Eye (tissue), 1 donor: ENCODE measurements around the gene TOMM6.

Source experiments
- DNase-seq: peaks from one replicate; pipeline ENCODE4 v3.0.0-alpha.2; 2015

Gene TOMM6

DNA sequence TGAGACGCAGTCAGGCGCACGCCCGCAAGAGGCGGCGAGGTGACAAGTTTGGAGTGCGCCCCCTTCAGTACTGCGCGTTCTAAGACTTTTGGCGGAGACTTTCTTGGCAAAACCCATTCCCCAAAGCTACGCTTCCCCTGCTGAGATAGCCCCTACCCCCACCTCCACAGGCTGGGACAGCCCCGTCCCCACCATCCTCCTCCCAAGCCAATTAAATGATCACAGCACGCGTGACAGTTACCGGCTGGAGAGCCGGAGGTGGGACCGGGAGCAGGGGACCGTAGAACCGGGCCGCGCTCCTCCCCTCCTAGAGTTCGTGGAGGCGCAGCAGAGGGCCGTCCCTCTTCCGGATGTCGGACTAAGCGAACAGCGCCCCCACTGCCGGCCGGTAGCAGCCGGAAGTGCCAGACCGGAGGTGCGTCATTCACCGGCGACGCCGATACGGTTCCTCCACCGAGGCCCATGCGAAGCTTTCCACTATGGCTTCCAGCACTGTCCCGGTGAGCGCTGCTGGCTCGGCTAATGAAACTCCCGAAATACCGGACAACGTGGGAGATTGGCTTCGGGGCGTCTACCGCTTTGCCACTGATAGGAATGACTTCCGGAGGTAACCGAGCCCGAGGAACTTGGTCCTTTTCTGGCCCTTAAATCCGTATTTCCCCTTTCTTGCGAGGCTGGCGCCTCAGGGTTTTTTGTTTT is at the start of gene TOMM6:
TSS of gene TOMM6 (plus strand) at position 476 of the 699 bp plus-strand sequence. CDS start at position 480, 4 bp downstream.
- peak; percentile 98 for DNase-seq

DNA sequence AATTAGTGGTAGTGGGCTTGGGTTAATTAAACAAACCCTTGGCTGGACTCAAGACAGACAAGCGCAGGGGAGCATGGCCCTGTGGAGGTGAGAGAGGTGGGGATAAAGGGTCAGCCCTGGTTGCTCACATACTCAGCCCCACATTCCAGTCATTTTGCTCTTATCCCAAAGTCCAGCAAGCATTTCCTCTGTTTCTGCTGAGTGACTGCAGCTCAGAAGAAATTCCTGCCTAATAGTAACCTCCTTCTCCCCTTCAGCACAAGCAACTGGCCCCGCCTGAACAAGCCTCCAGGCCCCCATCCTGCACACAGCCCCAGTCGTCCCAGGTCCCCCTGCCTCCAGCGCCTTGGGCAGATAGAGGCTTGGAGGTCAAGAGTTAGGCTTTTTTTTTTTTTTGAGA is 48.5 kb upstream of the TOMM6 start:
- no peak for DNase-seq

DNA sequence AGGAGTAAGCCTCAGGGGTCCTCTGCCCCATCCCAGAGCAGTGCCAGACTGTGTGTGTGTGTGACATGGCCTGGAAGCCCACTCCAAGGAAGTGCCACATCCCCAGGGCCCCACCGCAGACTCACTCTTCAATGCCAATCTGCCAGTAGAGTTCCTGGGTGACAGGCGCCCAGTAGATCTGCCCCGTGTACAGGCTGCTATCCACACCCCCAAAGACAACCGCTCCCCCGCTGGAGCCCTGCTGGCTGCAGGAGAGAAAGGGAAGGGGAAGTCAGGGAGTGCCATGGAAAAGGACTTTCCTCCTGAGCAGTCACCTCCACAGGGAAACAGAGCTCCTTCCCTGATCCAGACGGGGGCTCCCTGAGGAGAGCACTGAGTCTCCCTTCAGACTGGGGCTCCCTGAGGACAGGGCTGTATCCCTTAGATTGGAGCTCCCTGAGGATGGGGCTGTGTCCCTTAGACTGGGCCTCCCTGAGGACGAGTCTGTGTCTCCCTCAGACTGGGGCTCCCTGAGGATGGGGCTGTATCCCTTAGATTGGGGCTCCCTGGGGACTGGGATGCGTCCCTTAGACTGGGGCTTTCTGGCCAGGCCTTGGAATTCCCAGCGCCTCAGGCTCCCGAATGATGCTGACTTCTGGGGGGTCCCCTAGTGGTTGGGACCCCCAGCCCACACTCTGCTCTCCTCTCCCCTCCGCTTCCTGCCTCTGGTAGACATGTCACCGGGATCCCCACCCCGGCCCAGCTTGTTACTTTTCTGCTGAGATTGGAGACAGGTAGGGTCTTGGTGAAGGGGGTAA is 46.9 kb upstream of the TOMM6 start:
- DNase-seq, result no peak

DNA sequence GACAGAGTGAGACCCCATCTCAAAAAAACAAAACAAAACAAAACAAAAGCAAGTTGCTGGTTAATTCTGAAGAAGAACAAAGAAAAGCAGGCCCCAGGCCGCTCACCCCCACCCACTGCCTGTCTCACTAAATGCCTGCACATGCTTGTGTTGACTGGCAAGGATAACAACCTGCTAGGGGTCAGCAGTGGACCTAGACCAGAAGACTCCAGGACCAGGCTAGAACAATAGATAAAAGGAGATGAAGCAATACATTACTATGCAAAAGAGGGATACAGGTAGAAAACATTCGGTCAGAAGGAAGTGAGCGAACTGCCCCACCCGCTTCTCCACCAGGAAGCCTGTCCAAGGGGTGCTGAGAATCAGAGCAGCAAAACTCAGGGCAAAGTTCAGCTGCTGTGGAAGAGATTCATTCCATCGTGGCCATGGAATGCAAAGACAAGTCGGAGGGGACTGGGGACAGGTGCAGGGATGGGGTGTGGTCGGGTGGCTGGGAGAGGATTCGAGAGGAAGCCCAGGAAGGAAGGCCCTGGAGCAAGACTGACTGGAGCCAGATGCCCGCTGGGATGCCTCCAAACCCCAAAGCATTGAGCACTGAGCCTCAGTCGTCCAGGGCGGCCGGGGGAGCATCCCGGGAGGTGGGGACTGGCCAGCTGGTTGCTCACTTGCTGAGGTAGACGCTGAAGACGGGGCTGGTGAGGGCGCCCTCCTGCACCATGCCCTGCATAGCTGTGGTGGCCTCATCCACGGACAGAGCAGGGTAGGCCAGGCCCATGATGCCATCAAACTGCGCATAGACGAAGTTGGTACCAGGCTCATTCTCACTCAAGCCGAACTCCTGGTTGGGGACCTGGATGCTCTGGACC is 45.6 kb upstream of the TOMM6 start:
- no peak for DNase-seq

DNA sequence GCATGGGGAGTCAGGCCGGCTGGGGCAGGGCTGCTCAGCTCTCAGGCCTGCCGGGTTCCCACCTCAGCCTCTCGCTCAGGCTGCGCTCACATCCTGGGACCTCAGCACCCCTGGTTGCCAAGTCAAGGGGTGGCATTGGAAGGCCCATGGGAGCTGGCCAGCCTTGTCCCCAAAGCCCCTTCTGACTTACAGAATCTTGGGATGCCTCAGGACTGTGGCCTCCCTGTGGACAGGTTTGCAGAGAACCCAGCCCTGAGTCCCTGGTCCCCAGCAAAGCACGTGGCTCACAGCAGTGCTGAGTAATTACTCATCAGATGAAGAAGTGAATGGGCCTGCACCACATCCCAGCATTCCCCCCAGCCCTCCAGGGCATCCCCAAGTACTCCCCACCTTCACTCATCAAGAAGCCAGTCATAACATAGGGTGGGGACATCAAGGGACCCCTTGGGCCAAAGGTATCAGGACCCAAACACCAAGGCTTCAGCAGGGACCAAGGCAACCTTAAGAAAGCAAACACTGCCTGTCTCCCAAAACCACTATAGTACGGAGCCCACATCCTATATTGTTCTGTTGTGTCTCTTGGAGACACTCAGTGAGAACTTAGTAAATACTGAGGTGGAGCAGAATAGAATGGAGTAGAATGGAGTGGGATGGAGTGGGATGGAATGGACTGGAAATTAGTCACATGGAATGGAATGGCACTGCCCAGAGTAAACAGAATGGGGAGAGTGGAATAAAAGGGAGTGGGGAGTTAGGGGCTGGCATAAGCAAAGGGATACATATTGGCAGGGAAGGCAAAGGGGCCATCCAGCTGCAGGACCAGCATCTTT is 43.9 kb upstream of the TOMM6 start:
- DNase-seq, result no peak

DNA sequence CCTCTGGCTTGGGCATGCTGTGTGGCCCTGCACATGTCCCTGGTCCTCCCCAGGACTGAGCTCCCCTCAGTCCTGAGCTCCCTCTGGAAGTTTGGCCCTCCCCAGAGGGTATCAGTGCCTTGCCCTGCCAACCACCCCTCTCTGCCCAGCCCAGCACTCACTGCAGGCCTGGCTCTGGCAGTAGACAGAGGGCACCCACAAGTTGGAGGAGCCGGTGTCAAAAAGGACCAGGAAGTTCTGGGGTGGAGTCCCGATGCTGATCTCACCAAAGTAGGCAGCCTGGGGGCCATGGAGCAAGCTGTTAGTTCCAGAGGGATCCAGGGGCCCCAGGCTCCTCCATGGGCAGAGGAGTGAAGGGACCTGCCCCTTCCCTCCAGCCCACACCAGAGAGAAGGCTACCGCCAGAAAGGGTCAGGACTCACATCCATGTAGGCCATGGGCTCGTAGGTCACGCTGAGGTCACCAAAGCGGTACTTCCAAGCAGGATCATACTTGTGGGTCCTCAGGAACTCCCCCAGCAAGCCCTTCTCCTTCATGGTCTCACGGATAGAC is 43.2 kb upstream of the TOMM6 start:
- DNase-seq, result no peak

DNA sequence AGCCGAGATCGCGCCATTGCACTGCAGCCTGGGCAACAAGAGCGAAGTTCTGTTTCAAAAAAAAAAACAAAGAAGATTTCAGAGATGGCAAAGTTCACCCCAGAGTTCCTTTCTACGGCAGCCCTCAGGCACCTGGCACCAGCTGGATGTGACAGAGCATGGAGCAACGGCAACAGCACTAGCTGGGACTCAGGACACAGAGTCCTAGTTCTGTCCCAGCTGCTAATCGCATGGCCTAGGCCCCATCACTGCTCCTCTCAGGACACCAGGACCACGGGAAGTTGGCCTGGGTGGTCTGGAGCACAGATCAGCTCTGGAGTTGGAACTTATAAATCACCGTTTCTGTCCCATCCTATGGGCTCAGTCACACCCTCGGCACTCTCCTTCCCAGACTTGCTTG is 41.4 kb upstream of the TOMM6 start:
- no peak for DNase-seq

DNA sequence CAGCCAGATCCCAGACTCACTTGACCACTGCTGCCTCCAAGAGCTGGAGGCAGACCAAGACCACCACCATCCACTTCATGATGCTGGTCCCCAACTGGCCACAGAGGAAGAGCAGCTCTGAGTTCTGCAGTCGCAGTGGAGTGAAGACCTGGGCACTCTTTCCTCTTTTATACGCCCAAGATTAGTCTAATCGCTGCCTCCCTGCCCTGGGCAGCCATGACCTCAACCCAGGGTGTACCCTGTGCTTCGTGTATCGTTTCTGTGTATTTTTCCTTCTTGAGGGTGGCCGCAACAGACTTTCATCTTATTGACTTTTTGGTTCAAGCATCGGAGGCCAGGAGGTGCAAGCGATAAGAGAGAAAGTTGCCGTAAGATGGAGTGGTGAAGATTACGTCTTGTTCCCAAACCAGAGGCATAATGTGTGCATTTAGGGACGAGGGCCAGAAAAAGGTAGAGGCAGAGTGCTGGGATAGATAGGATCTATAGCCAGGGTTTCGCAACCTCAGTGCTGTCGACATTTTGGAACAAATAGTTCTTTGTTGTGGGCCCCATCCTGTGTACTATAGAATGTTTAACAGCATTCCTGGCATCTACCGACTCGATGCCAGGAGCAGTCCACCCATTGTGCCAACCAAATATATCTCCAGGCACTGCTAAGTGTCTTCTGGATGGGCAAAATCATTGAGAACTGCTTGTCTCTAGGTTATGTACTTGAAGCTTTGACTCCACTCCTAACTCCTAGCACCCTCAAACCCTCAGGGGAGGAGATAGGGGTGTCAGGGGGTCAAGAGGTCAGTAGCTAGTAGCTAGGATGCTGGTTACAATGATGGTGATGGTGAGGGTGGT is 40.0 kb upstream of the TOMM6 start, which contains the start of gene PGC:
TSS of gene PGC (minus strand) at position 142 of the 846 bp plus-strand sequence. CDS start at position 79, 63 bp downstream.
- no peak for DNase-seq

DNA sequence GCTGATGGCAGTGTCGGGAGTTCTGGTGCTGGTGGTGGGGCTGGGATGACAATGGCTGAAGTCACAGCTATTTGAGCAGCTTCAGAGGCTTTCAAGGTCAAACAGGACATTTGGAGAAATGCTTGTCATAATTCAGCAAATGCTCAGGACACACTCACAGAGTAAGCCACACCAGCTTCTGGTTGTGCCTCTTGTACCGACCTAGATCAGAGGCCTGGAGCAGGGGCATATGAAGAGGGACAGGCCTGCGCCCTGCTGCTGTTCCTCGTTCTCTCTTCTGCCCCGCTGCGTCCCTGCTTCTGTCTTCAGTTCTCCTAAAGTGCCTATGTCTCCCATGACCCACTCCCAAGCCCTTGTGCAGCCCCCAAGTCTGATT is 39.4 kb upstream of the TOMM6 start:
- DNase-seq, result no peak

DNA sequence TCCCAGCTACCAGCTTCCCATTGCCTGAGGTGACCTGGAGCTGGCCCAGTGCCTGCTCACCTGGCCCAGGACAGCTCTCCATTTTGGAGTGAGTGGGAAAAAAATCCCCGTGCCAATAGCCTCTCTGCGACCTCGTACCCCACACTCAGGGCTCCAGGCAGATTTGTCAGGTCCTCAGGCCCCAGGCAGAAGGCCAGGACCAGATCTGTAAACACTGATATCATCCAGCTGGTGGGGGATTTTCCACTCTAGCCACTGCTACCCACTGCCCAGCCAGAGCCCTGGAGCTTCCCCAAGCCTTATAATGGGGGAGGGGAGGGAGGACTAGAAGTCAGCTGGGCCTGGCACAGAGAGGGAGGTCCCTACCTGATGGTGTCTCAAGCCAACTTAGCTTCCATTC is 39.0 kb upstream of the TOMM6 start:
- no peak for DNase-seq

DNA sequence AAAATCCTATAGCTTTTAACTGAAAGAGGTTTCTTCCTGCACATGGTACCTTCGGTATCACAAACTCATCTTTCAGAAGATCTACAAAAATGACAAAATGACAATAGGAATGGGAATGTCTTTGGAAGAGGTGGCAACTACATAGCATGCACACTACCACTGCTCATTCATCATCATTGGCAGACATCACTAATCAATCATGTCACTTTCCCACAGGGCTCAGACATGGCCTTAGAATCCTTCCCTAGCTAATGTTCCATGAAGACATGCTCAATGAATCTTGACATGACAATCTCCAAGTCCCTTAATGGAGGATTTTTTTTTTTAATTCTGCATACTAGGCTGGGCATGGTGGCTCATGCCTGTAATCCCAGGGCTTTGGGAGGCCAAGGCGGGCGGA is 37.1 kb upstream of the TOMM6 start:
- DNase-seq, result no peak

DNA sequence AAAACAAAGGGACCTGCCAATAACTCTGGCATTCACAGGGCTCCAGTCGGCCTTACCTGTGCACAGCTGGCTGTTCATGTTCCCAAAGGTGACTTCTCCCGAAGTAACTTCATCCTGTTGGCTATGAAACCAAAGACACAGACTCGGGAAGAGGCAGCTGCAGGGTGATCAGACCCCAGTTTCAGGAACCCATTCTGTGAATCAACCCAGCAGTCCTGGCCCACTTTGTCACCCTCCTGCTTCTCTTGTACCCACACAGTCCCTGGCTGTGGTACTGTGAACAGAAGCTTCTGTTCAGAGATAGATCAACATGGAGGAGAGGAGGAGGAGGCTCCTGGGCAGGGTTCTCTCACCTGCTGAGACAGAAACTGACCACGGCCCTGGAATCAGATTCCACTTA is 31.6 kb upstream of the TOMM6 start:
- DNase-seq, result no peak

DNA sequence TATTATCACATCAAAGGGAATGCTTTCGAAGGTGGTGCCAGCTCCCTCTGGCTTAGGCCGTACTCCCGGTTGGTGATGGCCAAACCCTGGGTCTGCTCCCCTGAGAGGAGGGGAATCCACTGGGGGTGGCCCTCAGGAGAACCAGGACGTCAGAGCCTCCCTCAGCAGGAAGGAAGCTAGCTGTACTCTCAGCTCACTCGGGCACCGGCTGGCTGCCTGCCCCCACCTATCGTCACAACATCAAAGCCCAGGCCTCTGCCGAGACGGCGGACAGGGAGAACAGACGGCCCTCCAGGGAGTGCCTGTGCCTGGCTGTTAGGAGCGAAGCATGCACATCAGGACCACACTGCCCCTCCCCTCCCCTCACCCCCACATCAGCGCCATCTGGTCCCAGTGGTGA is 31.1 kb upstream of the TOMM6 start:
- DNase-seq, result no peak

DNA sequence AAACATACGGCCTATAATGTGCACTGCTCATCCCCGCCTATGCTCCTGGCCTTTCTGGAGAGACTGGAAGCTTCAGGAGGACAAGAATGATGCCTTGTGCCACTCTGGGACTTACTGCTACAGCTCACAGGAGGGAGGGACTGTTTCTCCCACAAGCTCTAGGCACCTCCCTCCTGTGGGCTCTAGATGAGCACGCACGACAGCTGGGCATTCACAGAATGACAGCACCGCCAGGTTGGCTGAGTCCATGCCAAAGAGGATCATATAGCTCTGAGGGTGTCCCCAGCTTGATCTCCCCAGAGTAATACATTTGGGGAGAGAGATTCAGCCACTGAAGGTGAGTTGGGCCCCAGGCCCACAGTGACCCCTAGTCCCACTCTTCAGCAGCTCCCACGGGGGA is 30.2 kb upstream of the TOMM6 start:
- no peak for DNase-seq

DNA sequence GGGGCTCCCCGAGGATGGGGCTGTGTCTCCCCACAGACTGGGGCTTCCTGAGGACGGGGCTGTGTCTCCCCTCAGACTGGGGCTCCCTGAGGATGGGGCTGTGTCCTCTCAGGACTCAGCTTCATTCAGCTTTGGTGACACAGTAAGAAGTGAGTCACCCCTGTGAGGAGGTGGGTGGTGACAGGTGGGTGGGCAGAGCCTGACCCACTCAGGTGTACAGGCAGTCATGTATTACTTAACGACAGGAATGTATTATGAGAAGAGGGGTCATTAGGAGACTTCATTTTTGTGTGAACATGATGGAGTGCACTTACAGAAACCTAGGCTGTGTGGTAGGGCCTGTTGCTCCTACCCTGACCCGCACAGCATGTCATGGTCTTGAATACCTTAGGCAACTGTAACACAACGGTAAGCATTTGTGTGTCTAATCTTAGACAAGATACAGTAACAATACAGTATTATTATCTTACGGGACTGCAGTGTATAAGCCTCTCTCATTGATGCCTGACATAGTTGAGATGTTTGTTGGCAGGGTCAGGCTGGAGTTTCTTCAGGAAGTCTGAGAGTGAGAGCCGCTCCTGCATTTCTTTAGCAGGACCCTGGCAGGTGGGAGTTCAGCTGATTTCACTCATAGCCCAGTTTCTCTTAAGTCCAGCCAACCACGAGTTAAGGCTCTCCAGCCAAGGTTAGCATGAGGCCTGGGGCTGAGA is 29.4 kb upstream of the TOMM6 start:
- no peak for DNase-seq

DNA sequence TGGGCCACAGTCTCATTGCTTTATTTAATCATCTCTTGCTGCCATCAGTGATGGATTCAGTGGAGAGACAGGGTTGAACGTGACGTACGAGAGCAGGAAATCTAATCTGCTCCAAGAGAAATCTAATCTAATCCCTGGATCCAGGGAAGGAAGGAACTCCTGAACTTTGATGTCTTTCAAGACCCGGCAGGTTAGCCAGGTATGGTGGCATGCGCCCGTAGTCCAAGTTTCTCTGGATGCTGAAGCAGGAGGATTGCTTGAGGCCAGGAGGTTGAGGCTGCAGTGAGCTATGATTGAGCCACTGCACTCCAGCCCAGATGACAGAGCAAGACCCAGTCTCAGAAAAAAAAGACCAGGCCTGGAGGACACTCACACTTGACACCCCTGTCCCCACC is 28.9 kb upstream of the TOMM6 start:
- DNase-seq, result no peak

DNA sequence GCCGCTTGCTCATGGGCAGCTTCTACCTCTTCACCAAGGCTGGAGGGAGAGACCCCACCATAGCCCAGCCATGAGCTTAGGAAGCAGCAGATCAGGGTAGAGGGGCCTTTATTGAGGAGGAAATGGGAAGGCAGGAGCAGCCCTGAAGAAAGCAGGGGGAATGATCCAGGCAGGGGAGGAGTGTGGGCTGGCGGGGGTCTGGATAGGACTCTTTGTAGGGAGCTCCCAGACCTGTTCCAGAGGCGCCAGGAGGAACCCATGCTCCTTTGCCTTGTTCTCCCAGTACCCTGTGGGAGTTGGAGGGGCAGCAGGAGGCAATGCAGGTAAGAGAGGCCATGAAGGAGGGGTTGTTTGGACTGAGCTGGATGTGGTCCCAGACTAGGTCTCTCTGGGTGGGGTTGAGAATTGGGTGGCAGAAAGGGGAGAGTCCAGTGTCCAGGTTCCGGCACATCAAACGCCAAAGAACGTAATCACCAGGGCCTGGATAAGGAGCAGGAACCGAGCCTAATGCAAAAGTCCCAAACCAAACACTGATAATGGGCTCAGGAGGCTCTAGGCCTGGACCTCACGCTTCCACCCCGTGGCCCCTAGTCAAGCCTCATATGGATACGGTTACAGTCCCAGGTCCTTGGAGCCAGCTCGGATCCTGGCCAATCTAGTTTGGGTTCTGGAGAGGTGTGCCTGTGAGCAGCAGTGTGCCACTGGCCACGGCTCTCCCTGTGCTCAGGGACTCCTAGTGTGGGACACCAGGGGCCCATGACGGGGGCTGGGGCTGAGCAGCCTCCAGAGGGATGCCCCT is 28.2 kb upstream of the TOMM6 start:
- no peak for DNase-seq

DNA sequence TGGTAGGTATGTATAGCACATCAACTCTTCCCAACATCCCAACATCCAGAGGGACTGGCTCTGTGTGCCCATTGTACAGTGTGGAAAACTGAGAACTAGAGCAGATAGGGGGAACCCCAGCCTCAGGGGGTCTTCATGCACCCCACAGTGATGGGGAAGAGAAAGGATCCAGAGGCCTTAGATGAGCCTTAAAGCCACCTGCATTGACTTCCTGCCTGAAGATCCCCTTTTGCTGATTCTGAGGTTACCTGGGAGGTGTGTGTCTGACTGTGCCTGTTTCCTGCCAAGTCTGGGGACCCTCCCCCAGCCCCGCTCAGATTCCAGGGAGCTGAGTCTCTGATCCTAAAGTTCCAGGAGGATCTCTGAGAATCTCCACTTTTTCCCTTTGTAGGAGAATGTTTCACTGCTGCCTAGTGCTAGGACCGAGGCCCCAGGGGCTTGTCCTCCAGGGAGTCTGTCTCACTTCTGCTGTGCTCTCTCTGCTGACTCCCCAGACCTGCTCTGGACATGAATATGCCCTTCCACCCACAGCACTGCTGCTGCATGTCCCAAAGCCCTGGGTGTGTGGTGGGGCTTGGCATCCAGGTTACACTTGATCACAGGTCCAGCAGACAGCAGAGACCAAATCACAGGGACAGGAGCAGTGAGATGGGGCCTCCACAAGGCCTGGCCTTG is 27.5 kb upstream of the TOMM6 start:
- no peak for DNase-seq

DNA sequence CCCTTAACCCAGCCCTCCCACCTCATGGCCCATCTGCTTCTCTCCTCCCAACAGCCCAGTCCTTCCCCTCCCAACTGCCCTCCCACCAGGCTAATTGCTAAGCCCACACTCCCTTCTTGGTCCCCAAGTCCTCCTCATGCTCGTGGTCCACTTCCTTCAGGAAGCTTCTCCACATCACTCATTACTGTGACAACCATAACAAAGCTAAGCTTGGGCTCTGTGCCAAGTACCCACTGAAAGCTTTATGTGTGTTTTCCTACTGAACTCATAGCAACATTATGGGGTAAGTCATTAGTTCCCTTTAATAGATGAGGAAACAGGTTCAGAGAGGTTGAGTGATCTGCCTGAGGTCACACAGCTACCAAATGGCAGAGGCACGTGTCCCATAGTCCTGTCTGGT is 24.0 kb upstream of the TOMM6 start:
- no peak for DNase-seq
